Small intestine (tissue), 7 donors: ENCODE results near the gene SPI1. TPM values are rescaled to one million over a fixed set of nuclear protein-coding genes. Genes with fewer than 3 reads are reported as not detected.
"Not testable (repeated sequence)": the region's sequence is repeated elsewhere in the genome, so short reads cannot be mapped to it uniquely, and the experiment has no call there.

Experiments
- DNase-seq, 2 donors: peaks; one replicate each; pipeline versions ENCODE4 v3.0.0 to v3.0.0-alpha.2; 2013
- FAIRE-seq: peaks from 2 replicates; lab custom pipeline; 2012; peaks lifted over from hg19 to GRCh38; lab: Jason Lieb, UNC
- H3K27ac ChIP-seq, 3 donors: one replicate each; pipeline ENCODE4 v1.5.1; 2013; ENCODE audit warnings: low read length in 2 of 3, mild to moderate bottlenecking in 2 of 3, control low read depth in 1 of 3, inconsistent platforms in 1 of 3, low read depth in 1 of 3, moderate library complexity in 1 of 3
- H3K27me3 ChIP-seq, 3 donors: one replicate each; pipeline ENCODE4 v1.6.1; 2013; ENCODE audit warnings: low read length in 3 of 3, inconsistent platforms in 1 of 3; ENCODE audit not compliant: control insufficient read depth in 3 of 3, insufficient read depth in 3 of 3
- H3K36me3 ChIP-seq, 3 donors: one replicate each; pipeline ENCODE4 v1.6.1; 2013; ENCODE audit warnings: low read length in 3 of 3, inconsistent platforms in 1 of 3, low read depth in 1 of 3, mild to moderate bottlenecking in 1 of 3, moderate library complexity in 1 of 3; ENCODE audit not compliant: control insufficient read depth in 3 of 3, insufficient read depth in 2 of 3
- H3K4me1 ChIP-seq, 3 donors: one replicate each; pipeline ENCODE4 v1.6.1; 2013; ENCODE audit warnings: low read length in 2 of 3, inconsistent platforms in 1 of 3, low read depth in 1 of 3, mild to moderate bottlenecking in 1 of 3, moderate library complexity in 1 of 3; ENCODE audit not compliant: control insufficient read depth in 3 of 3, insufficient read depth in 2 of 3
- H3K4me3 ChIP-seq, 3 donors: one replicate each; pipeline ENCODE4 v1.5.1; 2013; ENCODE audit warnings: low read length in 3 of 3, control low read depth in 1 of 3, inconsistent platforms in 1 of 3, low read depth in 1 of 3, mild to moderate bottlenecking in 1 of 3, moderate library complexity in 1 of 3
- H3K9me3 ChIP-seq, 2 donors: one replicate each; pipeline ENCODE4 v1.6.1; 2013; ENCODE audit warnings: low read depth in 1 of 2, low read length in 1 of 2; ENCODE audit not compliant: control insufficient read depth in 2 of 2, insufficient read depth in 1 of 2
- WGBS, 3 donors: extraction: QIAGEN DNeasy Blood & Tissue Kit; methylation state at CpG; one replicate each; pipeline ENCODE4 v1.1.7; 2013; 5-methylcytosine and 5-hydroxymethylcytosine counted together
- polyA plus RNA-seq, 4 donors: library from polyadenylated mRNA; stranded (reverse) in 3 of 4; unstranded in 1 of 4; fragments of 200-250 nt in 3 of 4; fragments of 120-200 nt in 1 of 4; gene quantifications; one replicate each; pipeline versions ENCODE4 v1.2.1 to v1.2.3, GENCODE V29; 2013
- donor health status: healthy with polysubstance abuse.
- donor health status: control.
- donor health status: control.
- donor health status: Bipolar disorder and iron deficiency.
- donor health status: healthy.

SPI1 gene
- polyA plus RNA-seq, 4 donors: 3.4 to 25.4 (median 12.0) TPM

GRCh38 chr11:47327025-47327424 is 51.3 kb downstream of the SPI1 start:
- peaks cover 0 to 8% (median 2%) of the 10 kb centered on the region in 3 donors for H3K4me1 ChIP-seq
- no peak overlapping the region for H3K27ac ChIP-seq
- no peak for DNase-seq
- 89 to 93% (median 91%) methylated on average over 13 of the region's 13 CpGs for WGBS, 3 donors
- H3K9me3 ChIP-seq: no peaks in the 10 kb centered on the region
- no peak for FAIRE-seq
- H3K4me3 ChIP-seq: no peak overlapping the region
- H3K36me3 ChIP-seq: peaks cover 20 to 31% (median 29%) of the 10 kb centered on the region in 3 donors
- H3K27me3 ChIP-seq: no peaks in the 10 kb centered on the region

- Histone ChIP-seq H3K27ac (no peak overlapping the region), H3K27me3 (no peaks in the 10 kb centered on the region), H3K4me3 (no peak overlapping the region), H3K4me1 (no peaks in the 10 kb centered on the region), H3K36me3 (peaks cover 16 to 32% (median 29%) of the 10 kb centered on the region in 3 donors), H3K9me3 (no peaks in the 10 kb centered on the region)
- no peak for FAIRE-seq
- 97 to 100% (median 98%) methylated on average over 12 of the region's 12 CpGs for WGBS, 3 donors
- DNase-seq: no peak
Measured at GRCh38 chr11:47326198-47326597, 52.1 kb downstream of the SPI1 start.

- H3K36me3 ChIP-seq: peaks cover 15 to 32% (median 26%) of the 10 kb centered on the region in 3 donors
- H3K27me3 ChIP-seq: no peaks in the 10 kb centered on the region
- DNase-seq (no peak), FAIRE-seq (no peak)
- WGBS, 3 donors: 71 to 76% (median 71%) methylated on average over 15 of the region's 15 CpGs
- H3K27ac ChIP-seq: no peak overlapping the region
- H3K4me3 ChIP-seq: no peak overlapping the region
- H3K4me1 ChIP-seq: no peaks in the 10 kb centered on the region
- no peaks in the 10 kb centered on the region for H3K9me3 ChIP-seq
Measured at GRCh38 chr11:47325271-47326041, 52.9 kb downstream of the SPI1 start.

- Histone ChIP-seq H3K9me3 (no peaks in the 10 kb centered on the region), H3K4me3 (no peak overlapping the region), H3K27ac (no peak overlapping the region), H3K27me3 (no peaks in the 10 kb centered on the region), H3K36me3 (peaks cover 17 to 32% (median 21%) of the 10 kb centered on the region in 3 donors), H3K4me1 (no peaks in the 10 kb centered on the region)
- DNase-seq (no peak), FAIRE-seq (no peak)
- WGBS, 3 donors: 92 to 93% (median 92%) methylated on average over 7 to 12 of the region's 12 CpGs
Measured at GRCh38 chr11:47324520-47324919, 53.8 kb downstream of the SPI1 start.

- Histone ChIP-seq H3K27ac (no peak overlapping the region), H3K4me1 (no peaks in the 10 kb centered on the region), H3K9me3 (no peaks in the 10 kb centered on the region), H3K27me3 (no peaks in the 10 kb centered on the region), H3K36me3 (peaks cover 5 to 47% (median 8%) of the 10 kb centered on the region in 3 donors), H3K4me3 (no peak overlapping the region)
- WGBS, 3 donors: 87 to 94% (median 91%) methylated on average over 2 of the region's 2 CpGs
- DNase-seq (no peak), FAIRE-seq (no peak)
Measured at GRCh38 chr11:47318166-47318565, 60.2 kb downstream of the SPI1 start.

- FAIRE-seq: no peak
Measured at GRCh38 chr11:47317064-47317828, 61.1 kb downstream of the SPI1 start.

GRCh38 chr11:47316501-47316900 is 61.8 kb downstream of the SPI1 start:
- DNase-seq, H3K27me3 ChIP-seq, H3K4me1 ChIP-seq, H3K9me3 ChIP-seq, FAIRE-seq, H3K27ac ChIP-seq, H3K4me3 ChIP-seq: not testable (repeated sequence)
- peaks cover 10 to 48% (median 16%) of the 10 kb centered on the region in 3 donors for H3K36me3 ChIP-seq
- WGBS, 3 donors: 94 to 98% (median 97%) methylated on average over 8 of the region's 8 CpGs

More at GRCh38 chr11:47317064-47317828, 61.1 kb downstream of the SPI1 start:
- H3K27me3 ChIP-seq: no peaks in the 10 kb centered on the region
- WGBS, 3 donors: 77 to 87% (median 79%) methylated on average over 5 of the region's 5 CpGs
- no peak overlapping the region for H3K27ac ChIP-seq
- no peak overlapping the region for H3K4me3 ChIP-seq
- no peaks in the 10 kb centered on the region for H3K9me3 ChIP-seq
- peaks cover 5 to 45% (median 11%) of the 10 kb centered on the region in 3 donors for H3K36me3 ChIP-seq
- H3K4me1 ChIP-seq: no peaks in the 10 kb centered on the region
- no peak for DNase-seq

GRCh38 chr11:47314992-47315391 is 63.4 kb downstream of the SPI1 start:
- Histone ChIP-seq H3K4me3 (no peak overlapping the region), H3K27ac (no peak overlapping the region), H3K9me3 (no peaks in the 10 kb centered on the region), H3K4me1 (no peaks in the 10 kb centered on the region), H3K36me3 (peaks cover 15 to 58% (median 19%) of the 10 kb centered on the region in 3 donors), H3K27me3 (no peaks in the 10 kb centered on the region)
- WGBS, 3 donors: 84 to 97% (median 94%) methylated on average over 5 of the region's 5 CpGs
- DNase-seq: no peak
- no peak for FAIRE-seq
